GM13976 (cell line): ENCODE data around the gene POP5.
"Not testable (repeated sequence)": the region's sequence is repeated elsewhere in the genome, so short reads cannot be mapped to it uniquely, and the experiment has no call there.

ENCODE experiments used
- DNase-seq: peaks from one replicate; pipeline ENCODE4 v3.0.0; 2012; ENCODE audit warnings: low spot score
- CTCF ChIP-seq: IDR thresholded peaks from 2 replicates; pipeline ENCODE4 v1.5.1; 2012; ENCODE audit warnings: borderline replicate concordance, mild to moderate bottlenecking; ENCODE audit not compliant: insufficient read depth; ENCODE audit errors: extremely low read depth, missing control alignments, control extremely low read depth
- in situ Hi-C: fragments of 300-500 bp; cut with MboI; formaldehyde crosslinking; loops from one replicate; pipeline ENCODE4 v1.12.0; 2022; ENCODE audit warnings: low sequenced_read_pairs, mixed read lengths, inconsistent platforms; ENCODE audit not compliant: unreplicated experiment

Gene POP5

GRCh38 chr12:120618954-120619615, 37.9 kb upstream of the POP5 start:
- TF ChIP-seq CTCF = no peak
- DNase-seq = no peak
- in situ Hi-C loops = no loop called here

- in situ Hi-C loops = not testable (repeated sequence)
These were observed 36.6 kb upstream of the POP5 start for GRCh38 chr12:120617767-120618166.

GRCh38 chr12:120617193-120617592, 36.0 kb upstream of the POP5 start:
- in situ Hi-C loops, DNase-seq: not testable (repeated sequence)

More at GRCh38 chr12:120617767-120618166, 36.6 kb upstream of the POP5 start:
- not testable (repeated sequence) for DNase-seq

GRCh38 chr12:120614848-120615247, 33.6 kb upstream of the POP5 start:
- no peak for DNase-seq
- no peak for TF ChIP-seq CTCF
- in situ Hi-C loops = no loop called here

GRCh38 chr12:120611534-120611933, 30.3 kb upstream of the POP5 start:
- DNase-seq, in situ Hi-C loops: not testable (repeated sequence)

- no peak for TF ChIP-seq CTCF
- in situ Hi-C loops = no loop called here
- DNase-seq = no peak
These were observed 29.4 kb upstream of the POP5 start for GRCh38 chr12:120610560-120610959.

- DNase-seq = not testable (repeated sequence)
These were observed 21.2 kb upstream of the POP5 start for GRCh38 chr12:120602416-120602815.

GRCh38 chr12:120599672-120600552, 18.7 kb upstream of the POP5 start:
- no peak for DNase-seq
- TF ChIP-seq CTCF = no peak
- in situ Hi-C loops = loop anchor here (10.0 kb wide), 1 partner anchor 115 kb away; the partner anchor contains the start of gene UNC119B

More at GRCh38 chr12:120602416-120602815, 21.2 kb upstream of the POP5 start:
- in situ Hi-C loops = not testable (repeated sequence)
